Upper lobe of left lung (tissue), 6 donors: ENCODE data around the gene HAUS8. TPM values are rescaled to one million over a fixed set of nuclear protein-coding genes. Genes with fewer than 3 reads are reported as not detected.

Experiments
- ATAC-seq, 2 donors: fragments of 200-7000 bp; cut with Tn5 transposase; one replicate each; pipeline ENCODE4 v1.9.1; 2022; ENCODE audit warnings: mild to moderate bottlenecking in 2 of 2, moderate library complexity in 2 of 2; ENCODE audit not compliant: low FRiP score in 2 of 2
- DNase-seq, 2 donors: peaks; one replicate each; pipeline ENCODE4 v3.0.0-alpha.2; 2019 to 2020
- H3K27ac ChIP-seq, 4 donors: fragments of 200-600 bp; sonication (generic); one replicate each; pipeline ENCODE4 v1.5.1; 2016 to 2019
- H3K27me3 ChIP-seq, 4 donors: fragments of 200-600 bp; sonication (generic); one replicate each; pipeline ENCODE4 v1.5.1; 2017 to 2019
- H3K36me3 ChIP-seq, 4 donors: fragments of 200-600 bp; sonication (generic); one replicate each; pipeline ENCODE4 v1.5.1; 2016 to 2019
- H3K4me1 ChIP-seq, 4 donors: fragments of 200-600 bp; sonication (generic); one replicate each; pipeline ENCODE4 v1.5.1; 2018 to 2019
- H3K4me3 ChIP-seq, 4 donors: fragments of 200-600 bp; sonication (generic); one replicate each; pipeline ENCODE4 v1.5.1; 2017 to 2019; ENCODE audit warnings: mild to moderate bottlenecking in 2 of 4, moderate library complexity in 1 of 4
- H3K9me3 ChIP-seq, 4 donors: fragments of 200-600 bp; sonication (generic); one replicate each; pipeline ENCODE4 v1.5.1; 2018 to 2019
- EP300 ChIP-seq, 4 donors: sonication (generic); formaldehyde crosslinking; IDR thresholded peaks; one replicate each; pipeline ENCODE4 v1.5.1; 2017; ENCODE audit warnings: antibody characterized with exemption in 4 of 4, control low read depth in 2 of 4
- POLR2A ChIP-seq, 4 donors: fragments of 450-650 bp; IDR thresholded peaks; one replicate each; pipeline ENCODE4 v1.5.1; 2016 to 2017; ENCODE audit warnings: antibody characterized with exemption in 4 of 4, mild to moderate bottlenecking in 2 of 4
- POLR2AphosphoS5 ChIP-seq, 2 donors: sonication (generic); formaldehyde crosslinking; IDR thresholded peaks; one replicate each; pipeline ENCODE4 v1.5.1; 2017; ENCODE audit warnings: antibody characterized with exemption in 2 of 2
- WGBS, 2 donors: methylation state at CpG; one replicate each; pipeline ENCODE4 v1.1.5; 2017 to 2018; 5-methylcytosine and 5-hydroxymethylcytosine counted together
- total RNA-seq, 6 donors: library from RNA; depleted of rRNA in 4 of 6; stranded (reverse); fragments of >200 nt in 4 of 6; gene quantifications; one replicate each; pipeline versions ENCODE4 v1.1.0 to v1.2.1, GENCODE V29; 2016 to 2021
- TF ChIP-seq, protein P1 (sequence below), 6 experiments: fragments of 450-650 bp in 4 of 6; fragments of 200-600 bp in 2 of 6; sonication (generic) in 2 of 6; IDR thresholded peaks; one replicate each; pipeline ENCODE4 v1.5.1; 2016 to 2019; ENCODE audit warnings: antibody characterized with exemption in 6 of 6
- donor health status: DM: no; HTN: no; CAD: no; lungs with moderate emphysema.
- donor health status: DM: no; HTN: yes; CAD: no; lungs with severe emphysema.

Gene HAUS8
- total RNA-seq, 6 donors from 2014 or later = 4.9 to 21.0 (median 8.7) TPM

DNA sequence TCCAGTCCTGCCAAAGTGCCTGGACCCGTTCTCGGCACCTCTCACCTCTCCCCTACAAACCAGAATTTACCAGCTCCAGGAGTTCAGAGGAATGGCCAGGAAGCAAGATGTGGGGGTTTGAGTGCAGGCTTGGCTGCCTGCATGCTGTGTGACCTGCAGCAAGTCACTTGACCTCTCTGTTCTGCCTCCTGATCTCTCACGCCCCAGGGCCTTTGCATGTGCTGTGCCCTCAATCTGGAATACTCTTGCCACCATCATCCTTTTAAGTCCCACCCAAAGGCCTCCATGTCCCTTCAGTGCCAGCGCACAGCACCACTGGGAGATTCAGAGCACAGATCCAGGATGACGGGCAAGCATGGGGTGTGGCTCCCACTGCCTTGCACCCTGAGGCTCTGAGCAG, 43.7 kb upstream of the HAUS8 start:
- TF ChIP-seq, protein P1, sequence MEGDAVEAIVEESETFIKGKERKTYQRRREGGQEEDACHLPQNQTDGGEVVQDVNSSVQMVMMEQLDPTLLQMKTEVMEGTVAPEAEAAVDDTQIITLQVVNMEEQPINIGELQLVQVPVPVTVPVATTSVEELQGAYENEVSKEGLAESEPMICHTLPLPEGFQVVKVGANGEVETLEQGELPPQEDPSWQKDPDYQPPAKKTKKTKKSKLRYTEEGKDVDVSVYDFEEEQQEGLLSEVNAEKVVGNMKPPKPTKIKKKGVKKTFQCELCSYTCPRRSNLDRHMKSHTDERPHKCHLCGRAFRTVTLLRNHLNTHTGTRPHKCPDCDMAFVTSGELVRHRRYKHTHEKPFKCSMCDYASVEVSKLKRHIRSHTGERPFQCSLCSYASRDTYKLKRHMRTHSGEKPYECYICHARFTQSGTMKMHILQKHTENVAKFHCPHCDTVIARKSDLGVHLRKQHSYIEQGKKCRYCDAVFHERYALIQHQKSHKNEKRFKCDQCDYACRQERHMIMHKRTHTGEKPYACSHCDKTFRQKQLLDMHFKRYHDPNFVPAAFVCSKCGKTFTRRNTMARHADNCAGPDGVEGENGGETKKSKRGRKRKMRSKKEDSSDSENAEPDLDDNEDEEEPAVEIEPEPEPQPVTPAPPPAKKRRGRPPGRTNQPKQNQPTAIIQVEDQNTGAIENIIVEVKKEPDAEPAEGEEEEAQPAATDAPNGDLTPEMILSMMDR (IDR thresholded peaks at IDR 0.05) = no peak
- no peak for TF ChIP-seq POLR2AphosphoS5 (IDR thresholded peaks at IDR 0.05)
- no peak for TF ChIP-seq POLR2A (IDR thresholded peaks at IDR 0.05)
- TF ChIP-seq EP300 (IDR thresholded peaks at IDR 0.05) = no peak
- Histone ChIP-seq H3K9me3 (no peaks in the 10 kb centered on the region), H3K27ac (no peak overlapping the region), H3K27me3 (no peaks in the 10 kb centered on the region), H3K36me3 (peaks cover 0 to 13% (median 4%) of the 10 kb centered on the region in 4 donors), H3K4me1 (peaks cover 0 to 3% (median 0%) of the 10 kb centered on the region in 4 donors), H3K4me3 (no peak overlapping the region)
- ATAC-seq (no peak), DNase-seq (no peak)
- 93 to 100% methylated on average over 4 to 5 of the region's 5 CpGs for WGBS, 2 donors

DNA sequence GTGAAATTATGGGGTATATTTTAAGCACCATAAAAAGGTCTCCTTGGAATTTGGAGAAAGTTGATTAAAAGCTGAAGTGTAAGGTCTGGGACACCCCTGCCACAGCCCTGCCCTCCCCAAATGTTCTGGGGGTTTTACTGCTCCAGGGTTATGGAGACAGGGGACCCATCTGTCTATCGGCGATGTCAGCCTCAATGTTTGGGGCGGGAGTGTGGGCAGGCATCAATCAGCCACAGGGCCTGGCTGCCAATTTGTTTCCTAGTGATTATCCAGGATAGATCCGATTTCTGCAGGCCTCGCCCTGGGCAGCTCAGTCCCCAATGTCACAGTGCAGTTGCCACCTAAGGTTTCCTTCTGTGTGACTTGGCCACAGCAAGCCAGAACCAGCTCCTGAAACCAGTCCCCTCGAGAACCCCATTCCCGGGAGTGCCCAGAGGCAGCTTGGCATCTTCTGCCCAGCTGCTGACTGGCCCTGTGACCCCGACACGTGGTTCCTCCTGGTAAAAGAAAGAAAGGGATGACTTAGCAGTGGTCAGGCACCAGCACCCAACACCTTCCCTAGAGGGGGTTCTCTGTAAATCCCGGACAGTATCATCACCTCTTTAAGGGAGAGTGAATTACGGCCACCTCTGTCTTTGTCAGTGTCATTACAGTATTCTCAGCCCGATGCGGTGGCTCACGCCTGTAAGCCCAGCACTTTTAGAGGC, 41.9 kb upstream of the HAUS8 start:
- peaks cover 0 to 21% (median 10%) of the 10 kb centered on the region in 4 donors for H3K4me1 ChIP-seq
- H3K4me3 ChIP-seq = no peak overlapping the region
- peak overlapping the region in 1 of 4 donors; percentile 30 for H3K27ac ChIP-seq
- no peaks in the 10 kb centered on the region for H3K9me3 ChIP-seq
- peaks cover 0 to 15% (median 5%) of the 10 kb centered on the region in 4 donors for H3K36me3 ChIP-seq
- no peaks in the 10 kb centered on the region for H3K27me3 ChIP-seq
- DNase-seq (no peak), ATAC-seq (no peak)
- TF ChIP-seq POLR2A (IDR thresholded peaks at IDR 0.05) (no peak), POLR2AphosphoS5 (IDR thresholded peaks at IDR 0.05) (no peak), EP300 (IDR thresholded peaks at IDR 0.05) (no peak)
- TF ChIP-seq, protein P1 (IDR thresholded peaks at IDR 0.05) = no peak
- 80 to 82% methylated on average over 9 to 14 of the region's 14 CpGs for WGBS, 2 donors

DNA sequence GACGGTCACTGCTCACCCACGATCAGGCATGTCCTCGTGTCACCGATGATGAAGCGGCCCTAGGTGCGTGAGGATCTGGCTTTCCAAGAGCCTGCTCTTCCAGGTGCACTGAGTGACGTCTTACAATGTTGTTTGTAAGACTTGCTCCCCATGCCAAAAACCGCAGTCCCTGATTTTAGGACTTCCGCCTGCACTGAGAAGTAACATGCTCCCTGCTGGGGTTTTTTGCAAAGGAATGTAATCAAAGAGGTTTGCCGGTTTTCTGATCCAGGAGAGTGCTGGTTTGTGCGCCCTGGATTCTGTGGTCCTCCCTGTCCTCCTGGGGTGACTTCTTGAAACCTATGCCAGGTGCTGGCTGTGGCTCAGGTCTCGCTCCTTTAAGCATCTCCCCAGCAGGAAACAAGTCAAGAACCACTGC, 39.2 kb upstream of the HAUS8 start:
- Histone ChIP-seq H3K9me3 (no peaks in the 10 kb centered on the region), H3K4me3 (no peak overlapping the region), H3K27ac (peak overlapping the region in 1 of 4 donors; percentile 79), H3K27me3 (no peaks in the 10 kb centered on the region), H3K4me1 (peaks cover 0 to 41% (median 25%) of the 10 kb centered on the region in 4 donors), H3K36me3 (peaks cover 0 to 18% (median 10%) of the 10 kb centered on the region in 4 donors)
- ATAC-seq (no peak), DNase-seq (no peak)
- 74 to 82% methylated on average over 6 to 12 of the region's 12 CpGs for WGBS, 2 donors
- TF ChIP-seq, protein P1 (IDR thresholded peaks at IDR 0.05) = no peak
- no peak for TF ChIP-seq POLR2A (IDR thresholded peaks at IDR 0.05)
- TF ChIP-seq POLR2AphosphoS5 (IDR thresholded peaks at IDR 0.05) = no peak
- no peak for TF ChIP-seq EP300 (IDR thresholded peaks at IDR 0.05)

GRCh38 chr19:17113127-17113785, 38.0 kb upstream of the HAUS8 start:
- ATAC-seq = peak in 1 of 2 donors; percentile 31
- TF ChIP-seq POLR2A (IDR thresholded peaks at IDR 0.05) (no peak), POLR2AphosphoS5 (IDR thresholded peaks at IDR 0.05) (no peak), EP300 (IDR thresholded peaks at IDR 0.05) (no peak)
- TF ChIP-seq, protein P1 (IDR thresholded peaks at IDR 0.05) = no peak
- Histone ChIP-seq H3K27me3 (no peaks in the 10 kb centered on the region), H3K4me3 (no peak overlapping the region), H3K9me3 (no peaks in the 10 kb centered on the region), H3K27ac (peak overlapping the region in 2 of 4 donors; percentile 71 to 79), H3K36me3 (peaks cover 0 to 23% (median 8%) of the 10 kb centered on the region in 4 donors), H3K4me1 (peaks cover 11 to 52% (median 32%) of the 10 kb centered on the region in 4 donors)
- 78 to 86% methylated on average over 13 to 17 of the region's 17 CpGs for WGBS, 2 donors
- DNase-seq = peak in 1 of 2 donors; percentile 43
